GM13976 (cell line): ENCODE data around the gene INTS11.

Experiments
- DNase-seq: peaks from one replicate; pipeline ENCODE4 v3.0.0; 2012; ENCODE audit warnings: low spot score
- in situ Hi-C: fragments of 300-500 bp; cut with MboI; formaldehyde crosslinking; loops from one replicate; pipeline ENCODE4 v1.12.0; 2022; ENCODE audit warnings: low sequenced_read_pairs, mixed read lengths, inconsistent platforms; ENCODE audit not compliant: unreplicated experiment
- TF ChIP-seq, protein P1 (sequence below): IDR thresholded peaks from 2 replicates; pipeline ENCODE4 v1.5.1; 2012; ENCODE audit warnings: borderline replicate concordance, mild to moderate bottlenecking; ENCODE audit not compliant: insufficient read depth; ENCODE audit errors: extremely low read depth, missing control alignments, control extremely low read depth

The INTS11 gene

DNA sequence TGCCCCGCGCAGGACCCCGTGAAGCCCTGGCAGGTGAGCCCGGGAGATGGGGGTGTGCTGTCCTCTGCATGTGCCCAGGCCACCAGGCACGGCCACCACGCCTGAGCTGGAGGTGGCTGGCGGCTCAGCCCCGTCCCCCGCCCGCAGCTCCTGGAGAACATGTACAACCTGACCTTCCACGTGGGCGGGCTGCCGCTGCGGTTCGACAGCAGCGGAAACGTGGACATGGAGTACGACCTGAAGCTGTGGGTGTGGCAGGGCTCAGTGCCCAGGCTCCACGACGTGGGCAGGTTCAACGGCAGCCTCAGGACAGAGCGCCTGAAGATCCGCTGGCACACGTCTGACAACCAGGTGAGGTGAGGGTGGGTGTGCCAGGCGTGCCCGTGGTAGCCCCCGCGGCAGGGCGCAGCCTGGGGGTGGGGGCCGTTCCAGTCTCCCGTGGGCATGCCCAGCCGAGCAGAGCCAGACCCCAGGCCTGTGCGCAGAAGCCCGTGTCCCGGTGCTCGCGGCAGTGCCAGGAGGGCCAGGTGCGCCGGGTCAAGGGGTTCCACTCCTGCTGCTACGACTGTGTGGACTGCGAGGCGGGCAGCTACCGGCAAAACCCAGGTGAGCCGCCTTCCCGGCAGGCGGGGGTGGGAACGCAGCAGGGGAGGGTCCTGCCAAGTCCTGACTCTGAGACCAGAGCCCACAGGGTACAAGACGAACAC is 8.5 kb upstream of the INTS11 start:
- in situ Hi-C loops = no loop called here
- no peak for DNase-seq
- TF ChIP-seq, protein P1, sequence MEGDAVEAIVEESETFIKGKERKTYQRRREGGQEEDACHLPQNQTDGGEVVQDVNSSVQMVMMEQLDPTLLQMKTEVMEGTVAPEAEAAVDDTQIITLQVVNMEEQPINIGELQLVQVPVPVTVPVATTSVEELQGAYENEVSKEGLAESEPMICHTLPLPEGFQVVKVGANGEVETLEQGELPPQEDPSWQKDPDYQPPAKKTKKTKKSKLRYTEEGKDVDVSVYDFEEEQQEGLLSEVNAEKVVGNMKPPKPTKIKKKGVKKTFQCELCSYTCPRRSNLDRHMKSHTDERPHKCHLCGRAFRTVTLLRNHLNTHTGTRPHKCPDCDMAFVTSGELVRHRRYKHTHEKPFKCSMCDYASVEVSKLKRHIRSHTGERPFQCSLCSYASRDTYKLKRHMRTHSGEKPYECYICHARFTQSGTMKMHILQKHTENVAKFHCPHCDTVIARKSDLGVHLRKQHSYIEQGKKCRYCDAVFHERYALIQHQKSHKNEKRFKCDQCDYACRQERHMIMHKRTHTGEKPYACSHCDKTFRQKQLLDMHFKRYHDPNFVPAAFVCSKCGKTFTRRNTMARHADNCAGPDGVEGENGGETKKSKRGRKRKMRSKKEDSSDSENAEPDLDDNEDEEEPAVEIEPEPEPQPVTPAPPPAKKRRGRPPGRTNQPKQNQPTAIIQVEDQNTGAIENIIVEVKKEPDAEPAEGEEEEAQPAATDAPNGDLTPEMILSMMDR = no peak

DNA sequence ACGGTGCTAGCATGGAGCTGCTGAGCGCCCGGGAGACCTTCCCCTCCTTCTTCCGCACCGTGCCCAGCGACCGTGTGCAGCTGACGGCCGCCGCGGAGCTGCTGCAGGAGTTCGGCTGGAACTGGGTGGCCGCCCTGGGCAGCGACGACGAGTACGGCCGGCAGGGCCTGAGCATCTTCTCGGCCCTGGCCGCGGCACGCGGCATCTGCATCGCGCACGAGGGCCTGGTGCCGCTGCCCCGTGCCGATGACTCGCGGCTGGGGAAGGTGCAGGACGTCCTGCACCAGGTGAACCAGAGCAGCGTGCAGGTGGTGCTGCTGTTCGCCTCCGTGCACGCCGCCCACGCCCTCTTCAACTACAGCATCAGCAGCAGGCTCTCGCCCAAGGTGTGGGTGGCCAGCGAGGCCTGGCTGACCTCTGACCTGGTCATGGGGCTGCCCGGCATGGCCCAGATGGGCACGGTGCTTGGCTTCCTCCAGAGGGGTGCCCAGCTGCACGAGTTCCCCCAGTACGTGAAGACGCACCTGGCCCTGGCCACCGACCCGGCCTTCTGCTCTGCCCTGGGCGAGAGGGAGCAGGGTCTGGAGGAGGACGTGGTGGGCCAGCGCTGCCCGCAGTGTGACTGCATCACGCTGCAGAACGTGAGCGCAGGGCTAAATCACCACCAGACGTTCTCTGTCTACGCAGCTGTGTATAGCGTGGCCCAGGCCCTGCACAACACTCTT is 7.7 kb upstream of the INTS11 start:
- TF ChIP-seq, protein P1 = no peak
- DNase-seq = no peak
- in situ Hi-C loops = no loop called here

DNA sequence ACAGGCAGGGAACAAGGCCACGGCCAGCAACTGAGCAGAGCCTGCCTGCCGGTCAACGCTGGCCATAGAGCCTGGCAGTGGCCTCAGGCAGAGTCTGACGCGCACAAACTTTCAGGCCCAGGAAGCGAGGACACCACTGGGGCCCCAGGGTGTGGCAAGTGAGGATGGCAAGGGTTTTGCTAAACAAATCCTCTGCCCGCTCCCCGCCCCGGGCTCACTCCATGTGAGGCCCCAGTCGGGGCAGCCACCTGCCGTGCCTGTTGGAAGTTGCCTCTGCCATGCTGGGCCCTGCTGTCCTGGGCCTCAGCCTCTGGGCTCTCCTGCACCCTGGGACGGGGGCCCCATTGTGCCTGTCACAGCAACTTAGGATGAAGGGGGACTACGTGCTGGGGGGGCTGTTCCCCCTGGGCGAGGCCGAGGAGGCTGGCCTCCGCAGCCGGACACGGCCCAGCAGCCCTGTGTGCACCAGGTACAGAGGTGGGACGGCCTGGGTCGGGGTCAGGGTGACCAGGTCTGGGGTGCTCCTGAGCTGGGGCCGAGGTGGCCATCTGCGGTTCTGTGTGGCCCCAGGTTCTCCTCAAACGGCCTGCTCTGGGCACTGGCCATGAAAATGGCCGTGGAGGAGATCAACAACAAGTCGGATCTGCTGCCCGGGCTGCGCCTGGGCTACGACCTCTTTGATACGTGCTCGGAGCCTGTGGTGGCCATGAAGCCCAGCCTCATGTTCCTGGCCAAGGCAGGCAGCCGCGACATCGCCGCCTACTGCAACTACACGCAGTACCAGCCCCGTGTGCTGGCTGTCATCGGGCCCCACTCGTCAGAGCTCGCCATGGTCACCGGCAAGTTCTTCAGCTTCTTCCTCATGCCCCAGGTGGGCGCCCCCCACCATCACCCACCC is 6.9 kb upstream of the INTS11 start, which contains the start of gene TAS1R3:
TAS1R3 (plus strand) TSS at position 213 of the 898 bp plus-strand sequence; CDS start at position 279, 66 bp downstream.
- in situ Hi-C loops = no loop called here
- TF ChIP-seq, protein P1 = no peak
- no peak for DNase-seq

DNA sequence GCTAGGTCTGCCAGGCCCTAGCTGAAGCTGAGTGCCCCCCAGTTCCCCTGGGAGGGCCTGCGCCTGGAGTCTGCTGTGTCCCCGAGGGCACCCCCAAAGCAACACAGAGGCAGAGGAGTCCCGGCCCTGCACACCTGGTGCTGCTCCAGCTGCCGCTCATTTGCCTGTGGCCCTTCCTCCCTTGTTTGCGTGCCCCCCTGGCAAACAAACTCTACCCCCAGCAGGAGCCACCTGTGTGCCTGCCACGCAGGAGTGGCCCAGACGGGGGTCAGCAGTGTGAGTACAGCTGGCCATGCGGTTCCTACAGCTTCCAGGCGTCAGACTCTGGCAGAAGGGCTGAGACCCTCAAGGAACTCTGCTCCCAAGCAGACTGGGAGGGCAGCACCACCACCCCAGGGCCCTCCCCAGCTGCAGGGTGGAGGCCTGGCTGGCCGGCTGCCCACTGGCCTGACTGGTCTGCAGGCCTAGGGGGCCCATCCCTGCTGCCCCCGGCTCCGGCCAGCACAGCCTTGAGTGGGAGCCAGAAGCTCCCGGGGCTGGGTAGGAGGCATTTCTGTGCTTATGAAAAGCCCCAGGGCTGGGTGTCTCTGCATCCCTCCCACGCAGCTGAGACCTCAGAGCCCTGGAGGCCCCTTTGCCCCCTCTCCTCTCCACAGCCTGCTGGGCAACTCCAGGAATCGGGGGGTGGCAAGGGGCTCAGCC is 6.1 kb upstream of the INTS11 start:
- in situ Hi-C loops = no loop called here
- TF ChIP-seq, protein P1 = no peak
- no peak for DNase-seq

DNA sequence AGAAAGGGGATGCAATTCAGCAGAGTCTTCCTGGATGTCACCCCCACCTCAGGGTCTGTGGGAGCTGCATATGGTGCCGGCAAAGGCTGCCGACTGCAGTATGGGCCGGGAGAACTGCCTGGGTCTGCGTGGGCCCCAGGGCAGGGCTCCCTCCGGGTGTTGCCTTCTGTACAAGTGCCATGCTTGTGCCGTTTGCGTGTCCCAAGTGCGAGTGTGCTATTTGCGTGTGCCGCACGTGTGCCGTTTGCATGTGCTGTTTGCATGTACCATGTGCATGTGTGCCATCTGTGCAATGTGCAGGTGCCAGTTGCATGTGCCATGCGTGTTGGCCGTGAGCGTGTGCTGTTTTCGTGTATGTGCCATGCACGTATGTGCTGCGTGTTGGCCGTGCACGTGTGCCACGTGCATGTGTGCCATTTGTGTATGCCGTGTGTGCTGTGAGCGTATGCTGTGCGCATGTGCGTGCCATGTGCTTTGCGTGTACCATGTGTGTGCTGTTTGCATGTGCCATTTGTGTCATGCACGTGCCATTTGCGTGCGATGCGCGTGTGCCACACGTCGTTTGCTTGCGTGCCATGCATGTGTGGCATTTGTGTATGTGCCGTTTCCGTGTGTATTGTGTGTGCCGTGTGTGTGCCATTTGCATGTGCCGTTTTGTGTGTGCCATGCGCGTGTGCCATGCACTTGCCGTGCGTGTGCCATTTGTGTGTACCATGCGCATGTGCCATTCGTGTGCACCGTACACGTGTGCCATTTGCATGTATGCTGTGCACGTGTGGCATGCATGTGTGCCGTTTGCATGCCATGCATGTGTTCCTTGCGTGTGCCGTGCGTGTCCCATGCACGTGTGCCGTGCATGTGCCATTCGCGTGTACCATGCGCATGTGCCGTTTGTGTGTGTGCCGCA is 5.1 kb upstream of the INTS11 start:
- in situ Hi-C loops = no loop called here
- TF ChIP-seq, protein P1 = no peak

DNA sequence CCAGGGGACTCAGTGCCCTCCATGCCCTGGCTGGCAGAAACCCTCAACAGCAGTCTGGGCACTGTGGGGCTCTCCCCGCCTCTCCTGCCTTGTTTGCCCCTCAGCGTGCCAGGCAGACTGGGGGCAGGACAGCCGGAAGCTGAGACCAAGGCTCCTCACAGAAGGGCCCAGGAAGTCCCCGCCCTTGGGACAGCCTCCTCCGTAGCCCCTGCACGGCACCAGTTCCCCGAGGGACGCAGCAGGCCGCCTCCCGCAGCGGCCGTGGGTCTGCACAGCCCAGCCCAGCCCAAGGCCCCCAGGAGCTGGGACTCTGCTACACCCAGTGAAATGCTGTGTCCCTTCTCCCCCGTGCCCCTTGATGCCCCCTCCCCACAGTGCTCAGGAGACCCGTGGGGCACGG is 3.8 kb upstream of the INTS11 start:
- in situ Hi-C loops = no loop called here
- no peak for DNase-seq
- TF ChIP-seq, protein P1 = no peak

More for the DNA sequence above, 5.1 kb upstream of the INTS11 start:
- no peak for DNase-seq
